ENCODE data around the gene LMBR1. TPM values are rescaled to one million over a fixed set of nuclear protein-coding genes. Genes with fewer than 3 reads are reported as not detected.

The LMBR1 gene
- polyA plus RNA-seq, 1 experiment: 20.8 TPM

DNA sequence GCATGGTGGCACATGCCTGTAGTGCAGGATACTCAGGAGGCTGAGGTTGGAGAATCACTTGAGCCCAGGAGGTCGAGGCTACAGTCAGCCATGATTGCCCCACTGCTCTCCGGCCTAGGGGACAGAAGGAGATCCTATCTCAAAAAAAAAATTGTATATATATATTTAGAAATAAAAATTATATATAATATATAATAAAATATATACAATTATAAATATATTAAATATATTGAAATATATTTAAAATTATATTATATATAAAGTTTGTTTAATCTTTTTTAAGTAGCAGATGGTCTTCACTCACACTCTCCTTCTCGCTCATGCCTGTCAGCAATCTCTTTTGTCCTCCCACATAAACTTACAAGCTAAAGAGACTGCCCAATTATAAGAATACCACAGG, 58.5 kb downstream of the LMBR1 start:
- CTCF ChIA-PET: no interaction called here
- Histone ChIP-seq H3K27ac (ENCODE audit: low read depth, low read length) (no peak overlapping the region), H3K4me3 (ENCODE audit: low read depth, low read length) (no peak overlapping the region), H3K9me3 (ENCODE audit: control insufficient read depth, insufficient read depth, low read length) (no peaks in the 10 kb centered on the region), H3K27me3 (ENCODE audit: control insufficient read depth, insufficient read depth, low read length) (no peaks in the 10 kb centered on the region)
- POLR2A ChIA-PET: no interaction called here
- no peak for DNase-seq (ENCODE audit: low read depth, low spot score)
- no peak for TF ChIP-seq CTCF (IDR thresholded peaks at IDR 0.05; ENCODE audit: low read depth, low read length)

- TF ChIP-seq CTCF (IDR thresholded peaks at IDR 0.05; ENCODE audit: low read depth, low read length): no peak
- CTCF ChIA-PET: no interaction called here
- POLR2A ChIA-PET: no interaction called here
Measured at GRCh38 chr7:156833312-156833711, 59.7 kb downstream of the LMBR1 start.

GRCh38 chr7:156832195-156832877, 60.6 kb downstream of the LMBR1 start:
- Histone ChIP-seq H3K27me3 (ENCODE audit: control insufficient read depth, insufficient read depth, low read length) (no peaks in the 10 kb centered on the region), H3K9me3 (ENCODE audit: control insufficient read depth, insufficient read depth, low read length) (no peaks in the 10 kb centered on the region), H3K27ac (ENCODE audit: low read depth, low read length) (no peak overlapping the region), H3K4me3 (ENCODE audit: low read depth, low read length) (no peak overlapping the region)
- DNase-seq (ENCODE audit: low read depth, low spot score): no peak
- no peak for TF ChIP-seq CTCF (IDR thresholded peaks at IDR 0.05; ENCODE audit: low read depth, low read length)
- POLR2A ChIA-PET: no interaction called here
- CTCF ChIA-PET: interaction anchor here (0.7 to 1.0 kb wide), 4 partner anchors 11 to 1919 kb away, joined by 3 to 4 read pairs (median 4); no protein-coding TSS in a partner anchor

More at GRCh38 chr7:156833312-156833711, 59.7 kb downstream of the LMBR1 start:
- H3K27me3 ChIP-seq (ENCODE audit: control insufficient read depth, insufficient read depth, low read length): no peaks in the 10 kb centered on the region
- no peak overlapping the region for H3K4me3 ChIP-seq (ENCODE audit: low read depth, low read length)
- no peaks in the 10 kb centered on the region for H3K9me3 ChIP-seq (ENCODE audit: control insufficient read depth, insufficient read depth, low read length)
- DNase-seq (ENCODE audit: low read depth, low spot score): no peak
- no peak overlapping the region for H3K27ac ChIP-seq (ENCODE audit: low read depth, low read length)

DNA sequence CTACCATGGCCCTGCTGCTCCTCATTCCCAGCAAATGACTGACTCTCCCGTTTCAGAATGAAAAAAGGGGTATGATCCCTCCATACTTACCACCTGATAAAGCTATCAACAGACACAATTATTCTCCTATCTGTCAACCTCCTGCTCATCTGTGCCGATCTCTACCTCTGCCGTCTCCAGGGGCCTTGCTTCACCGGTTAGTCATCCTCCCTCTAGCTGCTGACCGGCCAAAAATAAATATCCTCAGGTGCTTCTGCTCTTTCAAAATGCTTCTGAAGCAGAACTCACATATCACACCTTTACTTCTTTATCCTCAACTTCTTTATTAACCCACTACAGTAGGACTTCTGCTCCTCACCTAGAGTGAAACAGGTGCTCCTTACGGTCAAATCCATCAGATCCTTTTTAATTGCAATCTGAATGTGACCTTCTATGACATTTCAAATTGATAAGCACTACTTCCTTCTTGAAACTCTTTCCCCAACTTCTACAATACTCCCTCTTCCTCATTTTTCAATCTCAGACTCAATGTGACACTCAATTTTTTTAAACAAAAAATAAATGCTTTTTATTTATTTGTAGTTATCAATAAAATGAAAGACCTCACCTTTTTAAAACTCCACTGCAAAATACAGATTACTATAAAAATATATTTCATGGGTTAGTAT, 63.2 kb downstream of the LMBR1 start:
- DNase-seq (ENCODE audit: low read depth, low spot score): no peak
- ChIA-PET POLR2A (no interaction called here), CTCF (no interaction called here)

More for the DNA sequence above, 63.2 kb downstream of the LMBR1 start:
- Histone ChIP-seq H3K4me3 (ENCODE audit: low read depth, low read length) (no peak overlapping the region), H3K27ac (ENCODE audit: low read depth, low read length) (no peak overlapping the region), H3K9me3 (ENCODE audit: control insufficient read depth, insufficient read depth, low read length) (no peaks in the 10 kb centered on the region), H3K27me3 (ENCODE audit: control insufficient read depth, insufficient read depth, low read length) (no peaks in the 10 kb centered on the region)
- TF ChIP-seq CTCF (IDR thresholded peaks at IDR 0.05; ENCODE audit: low read depth, low read length): no peak

Measured in AG04450 (cell line).